A549 treated with Hydrocortisone at 1 μM for 4 hours (cell line): Measurements from ENCODE around the gene CRACDL. TPM values are rescaled to one million over a fixed set of nuclear protein-coding genes. Genes with fewer than 3 reads are reported as not detected.

Experiments
- total RNA-seq: library from RNA; stranded (reverse); fragments of 200-300 nt; extraction: Qiagen RNA extraction; gene quantifications from 5 replicates; pipeline ENCODE4 v1.2.3, GENCODE V29; 2022

CRACDL gene
- total RNA-seq, result 3.9 to 4.3 TPM (median 4.0 TPM) in 5 replicates

DNA sequence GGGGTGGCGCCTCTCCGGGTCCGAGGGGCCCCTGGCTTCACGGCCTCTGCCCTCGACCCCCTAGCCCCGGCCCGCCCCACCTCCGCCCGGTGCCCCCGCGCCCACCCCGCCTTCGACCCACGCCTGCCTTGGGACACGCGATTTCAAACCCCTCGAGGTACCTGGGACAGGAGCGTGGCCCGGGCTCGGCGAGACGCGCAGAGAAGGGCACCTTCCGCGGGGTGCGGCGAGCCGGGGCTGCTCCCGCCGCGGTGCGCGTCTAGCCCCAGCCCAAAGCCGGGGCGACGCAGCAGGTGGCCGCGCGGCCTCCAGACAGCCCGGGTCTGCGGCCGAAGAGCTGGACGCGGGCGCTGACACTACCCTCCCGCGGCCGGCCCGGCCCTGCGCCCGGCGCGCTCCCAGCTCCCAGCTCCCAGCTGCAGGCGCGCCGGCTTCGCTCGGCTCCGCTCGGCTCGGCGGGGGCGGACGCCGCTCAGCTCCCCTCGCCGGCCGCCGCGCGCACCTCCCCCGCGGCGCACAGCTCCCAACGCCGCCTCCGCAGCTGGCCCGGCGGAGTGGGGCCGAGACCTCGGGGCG is at the start of gene CRACDL:
CRACDL (minus strand) TSS at position 449 of the 576 bp plus-strand sequence. CDS start 89,425 bp downstream, outside the sequence.

Other genes with a start within 250 kb of the CRACDL start
- gene MGAT4A, start 205.1 kb downstream of the CRACDL start, total RNA-seq, result 1.6 to 3.1 TPM (median 2.1 TPM) in 5 replicates
- 0.45 to 0.66 TPM (median 0.48 TPM) in 5 replicates for gene C2orf15, start 205.5 kb upstream of the CRACDL start, total RNA-seq
- 3.2 to 4.2 TPM (median 4.1 TPM) in 5 replicates for gene TSGA10, start 218.7 kb upstream of the CRACDL start, total RNA-seq
- 2.8 to 4.1 TPM (median 3.4 TPM) in 5 replicates for gene LIPT1, start 218.7 kb upstream of the CRACDL start, total RNA-seq
- 23.0 to 26.1 TPM (median 23.8 TPM) in 5 replicates for gene MITD1, start 244.8 kb upstream of the CRACDL start, total RNA-seq
- gene MRPL30, start 245.0 kb upstream of the CRACDL start, total RNA-seq, result 30.0 to 55.8 TPM (median 32.2 TPM) in 5 replicates